Embryonic facial prominence (tissue), 1 donor: ENCODE data around the gene TATDN2.
"Not testable (repeated sequence)": the region's sequence is repeated elsewhere in the genome, so short reads cannot be mapped to it uniquely, and the experiment has no call there.

Source experiments
- DNase-seq: peaks from one replicate; pipeline ENCODE4 v3.0.0-alpha.2; 2016; ENCODE audit errors: extremely low spot score

The TATDN2 gene

DNA sequence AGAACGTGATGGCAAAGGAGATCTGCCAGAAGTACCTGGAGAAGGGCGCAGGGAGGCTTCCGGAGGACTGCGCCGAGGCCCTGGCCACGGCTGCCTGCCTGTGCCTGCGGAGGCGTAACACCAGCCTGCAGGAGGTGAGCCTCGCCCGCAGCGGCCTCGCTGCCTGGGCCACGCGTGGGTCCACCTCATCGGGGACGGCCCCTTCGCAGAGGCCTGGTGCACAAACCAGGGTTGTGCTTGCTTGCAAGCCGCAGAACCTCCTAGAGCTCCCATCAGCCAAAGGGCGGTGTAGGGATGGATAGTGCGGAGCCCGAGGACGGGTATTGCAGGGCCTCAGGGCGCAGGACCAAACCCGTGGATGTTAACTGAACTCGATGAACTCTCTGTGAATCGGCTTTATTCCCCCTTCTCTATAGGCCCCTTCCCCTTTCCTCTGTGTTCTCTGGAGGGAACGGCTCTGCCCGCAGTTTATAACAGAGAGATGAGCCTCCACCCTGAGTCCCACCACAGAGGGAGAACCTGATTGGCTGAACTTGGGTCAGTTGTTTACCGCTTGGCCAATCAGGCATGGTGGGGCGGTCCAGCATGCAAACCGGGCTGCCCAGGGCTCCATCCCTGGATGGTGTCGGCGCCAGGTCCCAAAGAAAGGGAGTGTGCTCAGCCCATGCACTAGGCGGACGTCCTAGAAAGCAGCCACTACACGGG is 13.6 kb upstream of the TATDN2 start:
- no peak for DNase-seq

DNA sequence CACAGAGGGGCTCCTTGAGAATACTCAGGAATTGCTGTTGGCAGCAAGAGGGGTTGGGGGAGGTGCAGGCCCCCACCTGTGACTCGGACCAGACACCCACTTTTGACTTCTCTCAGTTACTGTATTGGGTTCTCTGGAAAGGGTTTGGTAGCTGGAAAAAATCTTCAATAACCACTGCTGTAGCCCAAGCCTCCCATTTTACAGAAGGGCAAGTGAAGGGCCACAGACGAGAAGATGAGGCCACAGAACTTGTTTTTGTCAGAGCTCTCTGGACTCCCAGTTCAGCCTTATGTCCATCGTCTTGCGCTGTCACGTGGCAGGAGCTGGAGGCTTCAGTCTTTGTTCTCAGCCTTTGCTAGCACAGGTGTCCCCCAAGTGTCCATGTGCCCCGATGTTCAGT is 12.7 kb upstream of the TATDN2 start:
- DNase-seq, result no peak

DNA sequence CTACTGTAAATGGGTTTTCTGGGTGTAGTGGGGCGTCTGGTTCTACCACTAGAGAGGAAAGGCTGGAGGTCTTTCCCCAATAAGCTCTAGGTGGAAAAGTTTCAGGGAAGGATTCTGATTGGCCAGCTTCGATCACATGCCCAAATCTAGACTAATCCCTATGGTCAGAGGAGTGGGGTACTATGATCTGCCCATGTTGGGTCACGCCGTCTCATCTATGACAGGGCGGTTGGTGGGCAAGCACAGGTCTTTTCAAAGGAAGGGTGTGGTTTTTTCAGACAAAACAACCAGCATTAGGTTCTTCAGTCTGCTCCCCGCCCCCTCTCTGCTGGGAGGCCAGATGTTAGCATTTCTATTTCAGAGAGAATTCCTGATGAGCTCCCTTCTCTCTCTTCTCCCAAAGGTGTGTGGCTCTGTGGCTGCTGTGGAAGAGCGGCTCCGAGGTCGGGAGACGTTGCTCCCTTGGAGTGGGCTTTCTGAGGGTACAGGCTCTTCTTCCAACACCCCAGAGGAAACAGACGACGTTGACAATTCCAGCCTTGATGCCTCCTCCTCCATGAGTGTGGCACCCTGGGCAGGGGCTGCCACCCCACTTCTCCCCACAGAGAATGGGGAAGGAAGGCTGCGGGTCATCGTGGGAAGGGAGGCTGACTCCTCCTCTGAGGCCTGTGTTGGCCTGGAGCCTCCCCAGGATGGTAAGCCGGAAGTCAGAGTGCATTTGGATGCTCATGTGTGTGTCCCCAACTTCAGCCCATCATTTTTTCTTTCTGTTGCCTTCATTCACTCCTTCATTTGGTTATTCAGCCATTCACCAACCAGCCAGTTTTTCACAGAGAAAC is 9.7 kb upstream of the TATDN2 start:
- no peak for DNase-seq

DNA sequence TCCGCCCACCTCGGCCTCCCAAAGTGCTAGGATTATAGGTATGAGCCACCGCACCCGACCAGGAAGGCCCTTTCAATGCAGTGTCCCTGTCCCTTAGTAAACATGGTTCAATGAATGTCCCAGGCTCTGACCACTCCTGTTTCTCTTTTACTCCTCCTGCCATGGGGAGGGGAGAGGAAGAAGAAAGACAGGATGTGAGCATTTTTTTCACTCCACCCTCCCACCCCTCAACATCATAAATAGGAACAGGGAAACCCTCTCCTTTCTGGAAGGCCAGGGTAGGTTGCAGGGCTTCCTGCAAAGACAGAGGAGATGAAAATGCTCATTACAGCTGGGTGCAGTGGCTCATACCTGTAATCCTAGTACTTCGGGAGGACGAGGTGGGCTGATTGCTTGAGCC is 7.5 kb upstream of the TATDN2 start:
- no peak for DNase-seq

DNA sequence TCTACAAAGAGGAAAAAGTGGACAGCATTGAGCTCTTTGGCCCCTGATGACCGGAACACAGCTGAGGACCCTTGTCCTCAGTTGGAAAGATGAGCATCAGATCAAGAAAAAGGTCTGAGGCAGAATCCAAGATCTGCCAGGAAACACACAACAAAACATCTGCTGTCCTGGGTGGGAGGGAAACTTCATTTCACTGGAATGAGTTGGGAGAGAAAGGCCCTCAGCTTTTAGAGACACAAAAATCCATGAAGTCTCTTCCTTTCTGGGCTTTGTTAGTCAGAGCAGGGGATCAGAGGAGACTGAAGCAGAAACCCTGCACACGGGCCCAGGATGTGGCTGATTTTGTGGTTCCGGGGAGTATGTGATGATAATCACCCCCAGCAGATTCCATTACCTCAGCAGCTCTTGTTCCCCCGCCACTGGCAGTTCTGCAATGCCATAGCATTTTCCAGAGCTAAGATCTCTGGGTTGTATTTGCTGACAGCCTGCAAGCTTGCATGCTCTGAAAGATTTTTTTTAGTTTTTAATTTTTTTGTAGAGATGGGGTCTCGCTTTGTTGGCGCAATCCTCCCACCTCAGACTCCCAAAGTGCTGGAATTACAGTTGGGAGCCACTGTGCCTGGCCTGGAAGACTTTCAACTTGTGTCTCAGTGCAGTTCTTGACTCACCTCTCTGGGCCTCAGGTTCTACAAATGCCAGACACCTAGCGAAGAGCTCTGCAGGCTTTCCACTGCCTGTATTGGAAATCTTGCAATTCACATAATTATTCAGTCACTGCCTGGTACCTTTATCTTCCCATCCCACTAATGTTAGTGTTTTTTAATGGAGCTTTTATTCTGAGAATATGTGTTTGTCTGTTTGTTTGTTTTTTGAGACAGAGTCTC is 5.8 kb upstream of the TATDN2 start:
- no peak for DNase-seq

DNA sequence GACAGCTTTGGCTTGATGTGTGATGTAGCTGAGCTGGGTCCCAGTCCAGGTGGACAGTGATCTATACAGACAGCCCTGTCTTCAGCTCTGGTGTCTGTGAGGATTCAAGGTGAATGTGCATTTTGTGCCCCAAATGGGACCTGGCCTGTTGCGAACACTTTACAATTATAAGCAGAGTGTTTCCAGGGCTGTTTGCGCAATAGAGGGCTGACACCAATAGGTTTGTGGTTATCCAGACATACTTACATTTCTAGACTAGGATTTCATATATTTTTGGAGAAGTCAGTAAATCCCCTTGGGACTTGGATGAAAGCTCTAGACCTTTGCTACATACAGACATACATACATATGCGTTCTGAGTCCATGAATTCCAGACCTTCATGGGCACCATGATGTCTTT is 4.2 kb upstream of the TATDN2 start:
- DNase-seq, result no peak

DNA sequence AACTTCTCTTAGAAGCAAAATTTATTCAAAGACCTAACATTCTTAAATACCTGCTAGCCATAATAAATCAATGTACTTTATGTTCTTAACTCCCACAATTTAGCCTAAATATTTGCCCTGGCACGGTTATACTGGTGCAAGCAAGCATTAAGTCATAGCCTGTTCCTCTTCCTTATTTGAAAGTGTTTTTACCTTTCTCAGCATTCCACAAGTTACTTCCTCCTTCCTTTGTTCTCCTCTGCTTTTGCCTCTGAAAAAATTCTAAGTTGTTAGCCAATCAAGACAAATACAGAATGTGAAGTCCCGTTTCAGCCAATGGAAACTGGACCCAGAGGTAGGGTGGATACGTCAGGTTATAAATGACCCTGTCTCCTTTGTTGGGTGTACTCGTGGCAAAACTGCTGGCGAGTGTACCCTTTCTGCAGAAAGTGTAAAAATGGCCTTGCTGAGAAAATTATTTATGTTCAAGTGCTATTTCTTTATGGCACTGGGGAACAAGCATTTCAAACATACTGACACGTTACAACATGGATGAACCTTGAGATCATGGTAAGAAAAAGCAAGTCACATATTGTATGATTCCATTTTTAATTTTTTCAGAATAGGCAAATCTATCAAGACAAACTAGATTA is 3.1 kb upstream of the TATDN2 start:
- DNase-seq, result no peak

DNA sequence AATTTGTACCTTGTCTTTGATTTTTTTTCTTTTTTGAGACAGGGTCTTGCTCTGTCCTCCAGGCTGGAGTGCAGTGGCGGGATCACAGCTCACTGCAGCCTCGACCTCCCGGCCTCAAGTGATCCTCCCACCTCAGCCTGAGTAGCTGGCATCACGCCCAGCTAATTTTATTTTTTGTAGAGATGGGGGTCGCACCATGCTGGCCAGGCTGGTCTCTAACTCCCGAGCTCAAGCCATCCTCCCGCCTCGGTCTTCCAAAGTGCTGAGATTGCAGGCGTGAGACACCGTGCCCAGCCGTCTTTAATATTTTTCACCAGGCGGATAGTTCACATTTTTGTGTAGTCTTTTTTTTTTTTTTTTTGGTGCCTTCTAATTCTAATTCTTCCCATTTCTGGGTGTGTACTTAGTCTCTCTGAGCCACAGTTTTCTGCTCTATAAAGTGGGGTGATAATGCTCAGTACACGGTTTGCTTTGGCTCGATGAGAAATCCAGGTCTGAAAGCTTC is 528 bp upstream of the TATDN2 start:
- no peak for DNase-seq

DNA sequence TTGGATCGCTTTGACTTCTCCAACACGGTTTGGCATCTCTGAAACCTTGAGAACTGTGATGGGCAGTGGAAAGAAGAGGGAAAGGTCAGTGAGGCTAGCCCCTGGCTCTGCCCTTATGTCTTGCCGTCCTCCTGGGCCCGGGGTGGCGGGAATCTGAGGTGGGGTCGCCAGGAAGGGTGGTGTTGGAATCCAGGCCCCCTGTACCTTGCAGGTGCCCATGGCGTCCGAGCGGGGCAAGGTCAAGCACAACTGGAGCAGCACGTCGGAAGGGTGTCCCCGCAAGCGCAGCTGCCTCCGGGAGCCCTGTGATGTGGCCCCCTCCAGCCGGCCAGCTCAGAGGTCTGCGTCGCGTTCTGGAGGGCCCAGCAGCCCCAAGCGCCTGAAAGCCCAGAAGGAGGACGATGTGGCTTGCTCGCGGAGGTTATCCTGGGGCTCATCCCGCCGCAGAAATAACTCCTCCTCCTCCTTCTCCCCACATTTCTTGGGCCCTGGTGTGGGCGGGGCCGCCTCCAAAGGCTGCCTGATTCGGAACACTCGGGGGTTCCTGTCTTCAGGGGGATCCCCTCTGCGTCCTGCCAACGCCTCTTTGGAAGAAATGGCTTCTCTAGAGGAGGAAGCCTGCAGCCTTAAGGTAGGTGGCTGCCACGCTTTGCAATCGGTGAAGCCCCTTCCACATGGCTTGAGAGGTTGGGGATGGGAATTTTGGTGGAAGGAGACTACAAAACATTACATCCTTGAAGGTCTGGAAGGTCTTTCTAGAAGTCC is 907 bp downstream of the TATDN2 start:
- DNase-seq, result no peak

DNA sequence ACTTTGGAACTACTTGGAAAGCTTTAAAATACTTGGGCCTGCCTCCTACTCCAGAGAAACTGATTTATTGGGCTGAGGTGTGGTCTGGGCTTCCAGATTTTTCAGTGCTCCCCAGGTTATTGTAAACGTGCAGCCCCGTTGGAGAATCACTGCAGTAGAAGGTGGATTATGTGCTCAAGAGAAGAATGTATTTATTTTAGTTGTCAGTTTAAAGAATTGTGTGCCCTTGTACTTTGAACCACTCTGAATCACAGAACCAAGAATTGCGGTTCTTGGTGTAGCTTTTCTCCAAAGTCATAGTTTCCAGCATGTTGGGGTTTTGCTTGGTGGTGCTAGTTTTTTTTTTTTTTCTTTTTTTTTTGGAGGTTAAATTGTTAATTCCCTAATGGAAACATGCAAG is 1.6 kb downstream of the TATDN2 start:
- DNase-seq, result no peak

DNA sequence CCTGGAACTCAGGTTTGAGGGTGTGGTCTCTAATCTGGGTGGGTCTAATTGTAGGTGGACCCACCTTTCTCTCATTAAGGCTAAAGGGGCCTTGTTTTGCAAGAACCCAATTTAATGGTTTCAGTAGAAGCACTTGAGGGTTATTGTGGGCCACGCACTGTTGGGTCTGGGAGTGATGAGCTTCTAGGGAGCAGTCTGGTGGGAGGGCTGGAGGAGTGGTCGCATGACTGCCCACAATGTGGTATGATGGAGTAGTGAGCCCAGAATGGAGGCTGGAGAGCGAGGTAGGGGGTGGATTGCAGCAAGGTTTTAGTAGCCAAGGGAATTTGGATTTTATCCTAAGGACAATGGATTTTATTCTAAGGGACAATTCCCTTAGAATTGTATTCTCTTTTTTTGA is 2.7 kb downstream of the TATDN2 start:
- DNase-seq, result no peak

DNA sequence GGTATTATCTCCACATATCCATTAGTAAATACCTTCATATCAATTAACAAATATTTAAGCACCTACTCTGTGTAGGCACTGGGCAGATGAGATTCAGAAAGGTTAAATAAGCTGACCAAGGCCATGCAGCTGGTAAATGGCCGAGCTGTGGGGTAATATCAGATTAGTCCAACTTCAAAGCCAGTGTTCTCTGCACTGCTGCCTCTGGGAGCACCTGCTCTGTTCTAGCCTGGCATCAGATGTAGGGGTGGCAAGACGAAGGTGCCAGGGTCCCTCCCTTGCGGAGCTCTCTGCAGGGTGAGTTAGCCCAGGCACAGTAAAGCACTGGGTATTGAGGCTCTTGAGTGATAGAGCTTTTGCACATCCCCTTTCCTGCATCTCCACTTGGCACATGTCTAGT is 5.5 kb downstream of the TATDN2 start:
- no peak for DNase-seq

DNA sequence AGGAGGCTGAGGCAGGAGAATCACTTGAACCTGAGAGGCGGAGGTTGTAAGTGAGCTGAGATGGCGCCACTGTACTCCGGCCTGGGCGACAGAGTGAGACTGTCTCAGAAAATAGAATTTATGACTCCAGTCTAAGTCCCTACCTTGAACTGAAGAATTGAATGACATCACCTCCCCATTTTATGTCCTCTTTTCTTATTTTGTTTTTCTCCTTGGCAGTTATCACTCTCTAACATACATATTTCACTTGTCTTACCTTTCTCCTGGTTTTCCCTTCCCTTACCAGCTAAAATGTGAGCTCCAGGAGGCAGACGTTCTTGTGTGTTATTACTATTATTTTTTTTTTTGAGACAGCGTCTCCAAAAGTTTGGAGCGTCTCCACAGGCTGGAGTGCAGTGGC is 7.6 kb downstream of the TATDN2 start:
- DNase-seq, result no peak

DNA sequence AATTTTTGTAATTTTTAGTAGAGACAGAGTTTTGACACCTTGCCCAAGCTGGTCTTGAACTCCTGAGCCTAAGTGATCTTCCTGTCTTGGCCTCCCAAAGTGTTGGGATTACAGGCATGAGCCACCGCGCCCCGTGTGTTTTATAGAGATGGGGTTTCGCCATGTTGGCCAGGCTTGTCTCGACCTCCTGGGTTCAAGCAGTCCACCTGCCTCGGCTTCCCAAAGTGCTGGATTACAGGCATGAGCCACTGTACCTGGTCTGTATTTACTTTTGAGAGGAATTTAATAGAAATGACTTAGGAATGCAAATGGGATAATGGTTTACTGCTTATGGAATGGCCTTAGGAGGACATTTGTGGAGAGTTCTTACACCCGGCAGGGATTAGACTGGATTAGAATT is 10.8 kb downstream of the TATDN2 start:
- DNase-seq, result no peak

DNA sequence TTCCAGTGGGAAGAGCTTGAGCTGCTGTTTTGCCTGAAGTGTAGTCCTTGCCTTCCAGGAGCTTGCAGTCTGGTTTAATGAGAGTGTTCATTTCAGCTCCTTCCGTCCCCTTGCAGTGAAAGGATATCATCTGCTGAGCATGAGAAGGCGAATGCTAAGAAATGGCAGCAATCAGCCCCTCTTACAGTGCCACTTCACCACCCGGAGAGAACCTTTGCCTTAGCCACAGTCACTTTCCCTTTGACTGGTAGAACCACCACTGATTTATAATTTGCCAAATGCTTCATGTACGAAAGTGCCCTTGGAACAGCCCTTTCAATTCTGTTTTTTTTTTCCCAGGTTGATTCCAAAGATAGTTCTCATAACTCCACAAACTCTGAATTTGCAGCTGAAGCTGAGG is 11.5 kb downstream of the TATDN2 start:
- no peak for DNase-seq

DNA sequence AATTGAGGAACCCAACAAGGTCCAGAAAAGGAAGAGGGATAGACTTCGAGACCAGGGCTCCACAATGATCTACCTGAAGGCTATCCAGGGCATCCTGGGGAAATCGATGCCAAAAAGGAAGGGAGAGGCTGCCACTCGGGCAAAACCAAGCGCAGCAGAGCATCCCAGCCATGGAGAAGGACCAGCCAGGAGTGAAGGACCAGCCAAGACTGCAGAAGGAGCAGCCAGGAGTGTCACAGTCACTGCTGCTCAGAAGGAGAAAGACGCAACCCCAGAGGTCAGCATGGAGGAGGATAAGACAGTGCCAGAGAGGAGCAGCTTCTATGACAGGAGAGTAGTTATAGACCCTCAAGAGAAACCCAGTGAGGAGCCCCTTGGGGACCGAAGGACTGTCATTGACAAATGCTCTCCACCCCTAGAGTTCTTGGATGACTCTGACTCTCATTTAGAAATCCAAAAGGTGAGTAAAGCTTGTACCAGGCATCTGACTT is 12.0 kb downstream of the TATDN2 start:
- DNase-seq, result no peak

DNA sequence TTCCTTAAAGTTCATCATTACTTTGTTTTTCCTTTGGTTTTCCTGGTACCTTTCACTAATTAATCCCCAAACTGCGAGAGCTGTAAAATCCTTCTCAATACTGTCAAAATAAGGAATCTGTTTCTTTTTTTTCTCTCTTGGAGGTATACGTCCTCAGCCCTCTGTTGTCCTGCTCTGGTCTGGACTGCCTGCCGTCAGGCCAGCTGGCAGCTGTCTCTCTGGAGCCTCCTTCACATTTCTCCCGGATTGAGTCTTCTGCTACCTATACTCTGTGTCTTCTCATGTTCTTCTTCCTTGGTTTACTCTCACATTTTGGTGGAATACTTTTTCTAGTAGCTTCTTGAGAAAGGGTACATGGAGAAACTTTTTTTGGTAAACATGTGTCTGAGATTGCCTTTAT is 13.8 kb downstream of the TATDN2 start:
- no peak for DNase-seq

DNA sequence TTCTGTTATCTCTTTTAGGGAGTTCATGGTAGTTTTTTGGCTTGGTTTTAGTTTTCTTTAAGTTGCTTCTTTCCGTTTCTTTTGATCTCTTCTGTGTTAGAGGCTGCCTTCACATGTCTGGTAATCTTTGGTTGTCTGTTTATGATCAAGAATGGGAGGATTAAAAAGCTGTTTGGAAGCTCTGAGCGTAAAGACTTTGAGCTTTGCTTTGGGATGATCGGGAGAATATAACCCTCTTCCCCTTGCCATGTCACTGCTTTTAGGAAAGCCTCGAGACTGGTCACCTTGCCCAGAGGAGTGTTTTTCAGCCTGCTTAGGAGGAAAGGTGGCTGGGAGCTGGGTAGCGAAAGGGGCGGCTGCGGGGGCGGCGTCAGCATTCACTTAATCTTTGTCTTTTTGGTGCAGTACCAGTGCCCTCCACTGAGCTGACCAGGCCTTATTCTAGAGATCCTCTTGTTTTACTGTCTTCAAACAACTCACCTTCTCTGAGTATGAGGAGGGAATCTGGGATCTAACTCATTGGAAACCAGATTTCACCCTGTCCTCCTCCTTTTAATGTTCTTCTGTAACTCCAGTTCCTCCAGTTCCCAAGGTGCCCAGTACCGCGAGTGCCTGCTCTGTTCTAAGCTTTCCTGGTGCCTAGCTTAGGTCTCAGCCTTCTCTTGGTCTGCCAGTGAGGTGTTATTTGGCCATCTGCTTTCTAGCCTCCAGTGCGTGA is 15.5 kb downstream of the TATDN2 start:
- no peak for DNase-seq

DNA sequence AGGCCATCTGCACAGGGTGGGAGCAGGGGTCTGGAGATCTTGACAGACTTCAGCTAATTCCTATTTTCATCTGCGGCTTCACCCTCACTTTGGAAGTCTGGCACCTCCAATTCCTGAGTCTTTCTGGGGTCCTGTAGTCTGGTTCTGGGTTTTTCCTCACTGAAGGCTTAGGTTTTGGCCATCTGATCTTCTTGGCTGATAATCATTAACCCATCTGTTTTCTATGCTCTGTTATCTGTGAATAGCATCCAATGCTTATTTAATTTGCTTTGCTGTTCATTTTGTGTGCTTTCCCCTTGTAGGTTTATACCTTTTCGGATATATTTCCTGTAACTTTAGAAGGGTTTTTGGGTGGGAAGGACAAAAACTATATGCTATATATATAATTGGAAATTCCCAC is 17.6 kb downstream of the TATDN2 start:
- DNase-seq, result no peak

DNA sequence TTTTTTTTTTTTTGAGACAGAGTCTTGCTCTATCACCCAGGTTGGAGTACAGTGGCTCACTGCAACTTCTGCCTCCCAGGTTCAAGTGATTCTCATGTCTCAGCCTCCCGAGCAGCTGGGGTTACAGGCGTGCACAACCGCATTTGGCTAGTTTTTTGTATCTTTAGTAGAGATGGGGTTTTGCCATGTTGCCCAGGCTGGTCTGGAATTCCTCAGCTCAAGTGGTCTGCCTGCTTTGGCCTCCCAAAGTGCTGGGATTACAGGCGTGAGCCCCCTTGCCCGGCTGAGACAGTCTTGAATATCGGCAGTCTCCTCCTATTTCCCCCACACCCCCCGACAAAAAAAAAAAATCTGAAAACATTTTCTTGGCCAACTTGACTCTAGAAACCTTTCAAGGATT is 18.7 kb downstream of the TATDN2 start:
- not testable (repeated sequence) for DNase-seq
